MM.1S (cell line): ENCODE data around the gene GNL1.

Experiments used
- DNase-seq: peaks from one replicate; pipeline ENCODE4 v3.0.0-alpha.2; 2015
- H2AFZ ChIP-seq: fragments of 300-600 bp; sonication (generic); 2 replicates; pipeline ENCODE4 v1.6.0; 2016; ENCODE audit warnings: antibody characterized with exemption, low read length
- H3F3A ChIP-seq: fragments of 300-600 bp; sonication (generic); 2 replicates; pipeline ENCODE4 v1.6.1; 2016; ENCODE audit warnings: mild to moderate bottlenecking, antibody characterized with exemption, low read length, moderate library complexity, mixed read lengths; ENCODE audit not compliant: insufficient read depth
- H3K27ac ChIP-seq: fragments of 300-600 bp; sonication (generic); 2 replicates; pipeline ENCODE4 v1.5.1; 2016; ENCODE audit warnings: mild to moderate bottlenecking, low read length
- H3K27me3 ChIP-seq: fragments of 300-600 bp; sonication (generic); replicated peaks from 2 replicates; pipeline ENCODE4 v1.6.0; 2016; ENCODE audit warnings: low read length; ENCODE audit not compliant: insufficient read depth
- H3K36me3 ChIP-seq: fragments of 300-600 bp; sonication (generic); replicated peaks from 2 replicates; pipeline ENCODE4 v1.6.1; 2016; ENCODE audit warnings: mild to moderate bottlenecking, low read length, mixed read lengths; ENCODE audit not compliant: insufficient read depth
- H3K4me1 ChIP-seq: fragments of 300-600 bp; sonication (generic); 2 replicates; pipeline ENCODE4 v1.6.1; 2016; ENCODE audit warnings: low read length, mixed read lengths
- H3K4me2 ChIP-seq: fragments of 300-600 bp; sonication (generic); 2 replicates; pipeline ENCODE4 v1.6.0; 2016; ENCODE audit warnings: low read depth, low read length
- H3K4me3 ChIP-seq: fragments of 300-600 bp; sonication (generic); 2 replicates; pipeline ENCODE4 v1.5.1; 2016; ENCODE audit warnings: low read length, mixed read lengths
- H3K79me2 ChIP-seq: fragments of 300-600 bp; sonication (generic); 2 replicates; pipeline ENCODE4 v1.6.1; 2016; ENCODE audit warnings: mixed run types, low read length, mixed read lengths
- H3K9ac ChIP-seq: fragments of 300-600 bp; sonication (generic); 2 replicates; pipeline ENCODE4 v1.6.1; 2016; ENCODE audit warnings: low read length, mixed read lengths
- H3K9me2 ChIP-seq: fragments of 300-600 bp; sonication (generic); replicated peaks from 2 replicates; pipeline ENCODE4 v1.6.1; 2016; ENCODE audit warnings: mild to moderate bottlenecking, low read length, mixed read lengths; ENCODE audit not compliant: insufficient read depth
- H3K9me3 ChIP-seq: fragments of 300-600 bp; sonication (generic); replicated peaks from 2 replicates; pipeline ENCODE4 v1.6.1; 2016; ENCODE audit warnings: mild to moderate bottlenecking, low read length, mixed read lengths; ENCODE audit not compliant: insufficient read depth
- H4K20me1 ChIP-seq: fragments of 300-600 bp; sonication (generic); 2 replicates; pipeline ENCODE4 v1.6.1; 2016; ENCODE audit warnings: mild to moderate bottlenecking, low read length, moderate library complexity, mixed read lengths; ENCODE audit not compliant: insufficient read depth
- EZH2 ChIP-seq: fragments of 300-600 bp; sonication (generic); optimal IDR thresholded peaks from 2 replicates; pipeline ENCODE3; 2017; ENCODE audit warnings: low read depth, mild to moderate bottlenecking, antibody characterized with exemption, low read length, mixed read lengths
- EZH2phosphoT487 ChIP-seq: fragments of 300-600 bp; sonication (generic); IDR thresholded peaks from 2 replicates; pipeline ENCODE4 v1.6.1; 2018; ENCODE audit warnings: antibody characterized with exemption, low read length
- TF ChIP-seq, protein P1 (sequence below): fragments of 300-600 bp; sonication (generic); IDR thresholded peaks from 2 replicates; pipeline ENCODE4 v1.5.1; 2016; ENCODE audit warnings: antibody characterized with exemption, low read length, mixed read lengths

Gene GNL1

DNA sequence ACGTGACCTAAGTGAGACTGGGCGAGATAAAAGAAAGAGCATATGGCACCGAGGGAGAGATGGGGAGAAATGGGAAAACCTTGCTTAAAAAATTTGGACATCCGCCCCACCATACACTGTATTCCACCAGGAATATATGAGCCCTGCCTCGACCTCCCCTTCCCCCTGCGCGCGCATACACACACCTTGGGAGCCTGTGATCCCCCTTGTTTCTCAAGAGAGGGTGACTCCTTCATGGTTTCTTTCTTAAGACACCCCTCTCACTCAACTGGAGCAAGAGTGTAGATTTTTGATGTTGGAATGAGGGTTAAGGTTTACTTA, 15.4 kb upstream of the GNL1 start:
- Histone ChIP-seq H3K4me1 (peaks cover 18% of the 10 kb centered on the region), H3F3A (peaks cover 11% of the 10 kb centered on the region; the same call in 1 of the 2 replicates), H3K4me2 (peak overlapping the region; percentile 95), H3K27me3 (no peaks in the 10 kb centered on the region), H3K9me2 (no peaks in the 10 kb centered on the region), H3K9ac (peak overlapping the region; percentile 88), H4K20me1 (peaks cover 10% of the 10 kb centered on the region; the same call in 1 of the 2 replicates), H3K79me2 (peaks cover 53% of the 10 kb centered on the region), H2AFZ (peak overlapping the region; percentile 81), H3K36me3 (no peaks in the 10 kb centered on the region), H3K4me3 (peak overlapping the region; percentile 90), H3K9me3 (no peaks in the 10 kb centered on the region), H3K27ac (peak overlapping the region; percentile 74; the same call in 1 of the 2 replicates)
- DNase-seq, result no peak
- no peak for TF ChIP-seq EZH2
- no peak for TF ChIP-seq EZH2phosphoT487
- TF ChIP-seq, protein P1, sequence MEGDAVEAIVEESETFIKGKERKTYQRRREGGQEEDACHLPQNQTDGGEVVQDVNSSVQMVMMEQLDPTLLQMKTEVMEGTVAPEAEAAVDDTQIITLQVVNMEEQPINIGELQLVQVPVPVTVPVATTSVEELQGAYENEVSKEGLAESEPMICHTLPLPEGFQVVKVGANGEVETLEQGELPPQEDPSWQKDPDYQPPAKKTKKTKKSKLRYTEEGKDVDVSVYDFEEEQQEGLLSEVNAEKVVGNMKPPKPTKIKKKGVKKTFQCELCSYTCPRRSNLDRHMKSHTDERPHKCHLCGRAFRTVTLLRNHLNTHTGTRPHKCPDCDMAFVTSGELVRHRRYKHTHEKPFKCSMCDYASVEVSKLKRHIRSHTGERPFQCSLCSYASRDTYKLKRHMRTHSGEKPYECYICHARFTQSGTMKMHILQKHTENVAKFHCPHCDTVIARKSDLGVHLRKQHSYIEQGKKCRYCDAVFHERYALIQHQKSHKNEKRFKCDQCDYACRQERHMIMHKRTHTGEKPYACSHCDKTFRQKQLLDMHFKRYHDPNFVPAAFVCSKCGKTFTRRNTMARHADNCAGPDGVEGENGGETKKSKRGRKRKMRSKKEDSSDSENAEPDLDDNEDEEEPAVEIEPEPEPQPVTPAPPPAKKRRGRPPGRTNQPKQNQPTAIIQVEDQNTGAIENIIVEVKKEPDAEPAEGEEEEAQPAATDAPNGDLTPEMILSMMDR, result no peak

DNA sequence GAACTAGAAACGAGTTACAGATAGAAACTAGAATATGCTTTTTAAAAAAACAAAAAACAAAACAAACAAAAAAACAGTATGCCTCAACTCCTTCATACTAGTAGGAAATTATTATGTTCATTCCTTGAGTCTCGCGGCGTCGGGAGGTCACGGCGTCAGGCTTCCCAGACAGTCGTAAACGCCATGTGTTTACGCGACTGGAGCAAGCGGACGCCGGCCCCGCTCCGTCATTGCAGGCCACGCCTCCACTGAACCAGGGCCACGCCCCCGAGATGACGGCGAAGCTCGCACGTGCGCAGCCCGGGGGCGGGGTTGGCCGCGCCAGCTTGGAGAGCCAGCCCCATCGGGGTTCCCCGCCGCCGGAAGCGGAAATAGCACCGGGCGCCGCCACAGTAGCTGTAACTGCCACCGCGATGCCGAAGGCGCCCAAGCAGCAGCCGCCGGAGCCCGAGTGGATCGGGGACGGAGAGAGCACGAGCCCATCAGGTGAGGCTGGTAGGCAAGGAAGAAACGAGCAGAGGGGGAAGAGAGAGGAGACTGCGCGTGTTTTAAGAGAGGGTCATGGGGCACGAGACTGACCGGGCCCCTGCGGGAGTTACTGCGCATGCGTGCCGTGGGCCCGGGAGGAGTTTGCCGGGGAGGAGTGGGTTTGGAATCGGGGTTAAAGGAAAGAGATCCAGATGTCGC, 14.9 kb upstream of the GNL1 start, which contains the start of gene ABCF1:
Gene ABCF1, plus strand, starts transcription at position 368 of the 687 bp plus-strand sequence. Its CDS starts 46 bp downstream, at position 414.
- peaks cover 48% of the 10 kb centered on the region for H3K79me2 ChIP-seq
- no peaks in the 10 kb centered on the region for H3K27me3 ChIP-seq

GRCh38 chr6:30570740-30571074, 14.4 kb upstream of the GNL1 start:
- Histone ChIP-seq H3K9me2 (no peaks in the 10 kb centered on the region), H3K9me3 (no peaks in the 10 kb centered on the region), H3K36me3 (no peaks in the 10 kb centered on the region), H3F3A (peaks cover 11% of the 10 kb centered on the region; the same call in 1 of the 2 replicates), H3K79me2 (peaks cover 45% of the 10 kb centered on the region), H2AFZ (peak overlapping the region; percentile 95), H3K4me3 (peak overlapping the region; percentile 90), H3K9ac (peak overlapping the region; percentile 88), H3K27ac (peak overlapping the region; percentile 39; the same call in 1 of the 2 replicates), H4K20me1 (peaks cover 10% of the 10 kb centered on the region; the same call in 1 of the 2 replicates), H3K27me3 (no peaks in the 10 kb centered on the region), H3K4me2 (peak overlapping the region; percentile 91), H3K4me1 (peaks cover 18% of the 10 kb centered on the region)
- TF ChIP-seq, protein P1, result no peak
- TF ChIP-seq EZH2phosphoT487 (no peak), EZH2 (no peak)
- DNase-seq, result no peak

More for the DNA sequence above, 14.9 kb upstream of the GNL1 start, which contains the start of gene ABCF1:
- Histone ChIP-seq H3K4me3 (peak within 1 kb of the TSS; percentile 90), H2AFZ (peak within 1 kb of the TSS; percentile 95), H3K4me2 (peak within 1 kb of the TSS; percentile 95), H3K9me2 (no peaks in the 10 kb centered on the region), H3K4me1 (peaks cover 18% of the 10 kb centered on the region), H3K9me3 (no peaks in the 10 kb centered on the region), H4K20me1 (peaks cover 10% of the 10 kb centered on the region; the same call in 1 of the 2 replicates), H3K36me3 (no peaks in the 10 kb centered on the region), H3K27ac (peak within 1 kb of the TSS; percentile 74; the same call in 1 of the 2 replicates), H3K9ac (peak within 1 kb of the TSS; percentile 88), H3F3A (peaks cover 11% of the 10 kb centered on the region; the same call in 1 of the 2 replicates)
- peak; percentile 97 for DNase-seq
- TF ChIP-seq EZH2 (no peak), EZH2phosphoT487 (no peak)
- TF ChIP-seq, protein P1, result no peak
